GM18499 (cell line): Measurements from ENCODE around the gene LSM11.

ENCODE experiments used
- ATAC-seq: cut with Tn5 transposase; IDR thresholded peaks from one replicate; pipeline ENCODE4 v1.9.1; 2021; ENCODE audit warnings: moderate number of reproducible peaks; ENCODE audit not compliant: insufficient read depth, unreplicated experiment

Gene LSM11

GRCh38 chr5:157766902-157767301 lies 23.4 kb downstream of the LSM11 start:
- ATAC-seq, result no peak

GRCh38 chr5:157767689-157768088 lies 24.2 kb downstream of the LSM11 start:
- no peak for ATAC-seq

GRCh38 chr5:157770665-157771064 lies 27.2 kb downstream of the LSM11 start:
- ATAC-seq, result no peak

GRCh38 chr5:157772127-157772526 lies 28.6 kb downstream of the LSM11 start:
- no peak for ATAC-seq

- ATAC-seq, result no peak
These were observed 34.8 kb downstream of the LSM11 start for GRCh38 chr5:157778121-157778805.

GRCh38 chr5:157779221-157779620 lies 35.7 kb downstream of the LSM11 start:
- no peak for ATAC-seq

- no peak for ATAC-seq
These were observed 42.3 kb downstream of the LSM11 start for GRCh38 chr5:157785801-157786200.

GRCh38 chr5:157793301-157793700 lies 49.8 kb downstream of the LSM11 start:
- no peak for ATAC-seq

GRCh38 chr5:157799578-157799977 lies 56.1 kb downstream of the LSM11 start:
- no peak for ATAC-seq

- ATAC-seq, result no peak
These were observed 56.6 kb downstream of the LSM11 start for GRCh38 chr5:157800137-157800536.

- ATAC-seq, result no peak
These were observed 59.2 kb downstream of the LSM11 start for GRCh38 chr5:157802736-157803135.

- ATAC-seq, result no peak
These were observed 64.5 kb downstream of the LSM11 start for GRCh38 chr5:157808043-157808442.
